Measurements from ENCODE around the gene RSPH9. TPM values are rescaled to one million over a fixed set of nuclear protein-coding genes. Genes with fewer than 3 reads are reported as not detected.

The RSPH9 gene
- total RNA-seq, 2 donors from 2014 or later: not detected

DNA sequence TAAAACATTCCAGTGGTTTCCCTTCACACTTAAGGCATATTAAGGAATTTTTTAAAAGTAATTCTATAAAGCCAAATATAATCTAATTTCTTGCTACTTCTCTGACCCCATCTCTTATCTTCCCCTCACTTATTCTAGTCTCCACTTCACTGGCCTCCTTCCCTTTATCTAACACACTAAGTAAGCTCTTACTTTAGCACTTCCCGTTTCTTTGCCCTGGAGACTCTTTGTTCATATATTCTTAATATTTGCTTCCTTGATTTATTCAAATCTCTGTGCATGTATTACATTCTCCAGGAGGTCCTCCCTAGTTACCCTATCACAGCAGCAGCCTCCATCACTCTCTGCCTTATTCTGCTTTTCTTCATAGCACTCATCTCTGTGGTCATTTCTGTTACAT lies 36.0 kb upstream of the RSPH9 start:
- H3K36me3 ChIP-seq: peaks cover 17% of the 10 kb centered on the region

DNA sequence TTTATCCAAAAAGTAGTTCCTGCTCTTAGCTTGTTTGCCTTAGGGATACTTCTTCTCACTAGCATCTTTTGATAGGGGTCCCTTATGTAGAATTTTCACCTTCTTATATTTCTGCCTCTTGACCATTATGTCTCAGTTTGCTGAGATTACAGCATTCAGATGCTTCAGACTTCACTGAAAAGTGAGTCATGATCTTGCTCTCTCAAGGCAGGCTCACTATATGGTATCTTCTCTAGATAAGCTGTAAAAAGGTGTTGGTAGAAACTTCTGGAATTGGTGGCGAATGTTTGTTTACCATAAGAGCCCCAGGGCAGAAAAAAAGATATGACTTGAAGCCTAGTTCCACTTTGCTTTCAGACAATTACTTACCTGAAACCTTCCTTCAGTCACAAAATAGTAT lies 35.4 kb upstream of the RSPH9 start:
- Histone ChIP-seq H3K4me1 (ENCODE audit: control insufficient read depth in 1 of 2, low read depth in 2 of 2) (no peaks in the 10 kb centered on the region), H3K9me3 (no peaks in the 10 kb centered on the region), H3K27me3 (replicated peaks; ENCODE audit: insufficient read depth) (no peaks in the 10 kb centered on the region), H3K4me3 (no peak overlapping the region), H3K27ac (no peak overlapping the region), H3K36me3 (peaks cover 20% of the 10 kb centered on the region)
- DNase-seq (ENCODE audit: low spot score) (no peak), ATAC-seq (ENCODE audit: insufficient number of reproducible peaks, low FRiP score, low read depth) (no peak)
- TF ChIP-seq CTCF (IDR thresholded peaks at IDR 0.05): no peak

More for the DNA sequence above, 36.0 kb upstream of the RSPH9 start:
- ATAC-seq (ENCODE audit: insufficient number of reproducible peaks, low FRiP score, low read depth) (no peak), DNase-seq (ENCODE audit: low spot score) (no peak)
- no peak overlapping the region for H3K4me3 ChIP-seq
- H3K27me3 ChIP-seq (replicated peaks; ENCODE audit: insufficient read depth): no peaks in the 10 kb centered on the region
- no peaks in the 10 kb centered on the region for H3K4me1 ChIP-seq (ENCODE audit: control insufficient read depth in 1 of 2, low read depth in 2 of 2)
- no peak overlapping the region for H3K27ac ChIP-seq
- no peaks in the 10 kb centered on the region for H3K9me3 ChIP-seq
- no peak for TF ChIP-seq CTCF (IDR thresholded peaks at IDR 0.05)

DNA sequence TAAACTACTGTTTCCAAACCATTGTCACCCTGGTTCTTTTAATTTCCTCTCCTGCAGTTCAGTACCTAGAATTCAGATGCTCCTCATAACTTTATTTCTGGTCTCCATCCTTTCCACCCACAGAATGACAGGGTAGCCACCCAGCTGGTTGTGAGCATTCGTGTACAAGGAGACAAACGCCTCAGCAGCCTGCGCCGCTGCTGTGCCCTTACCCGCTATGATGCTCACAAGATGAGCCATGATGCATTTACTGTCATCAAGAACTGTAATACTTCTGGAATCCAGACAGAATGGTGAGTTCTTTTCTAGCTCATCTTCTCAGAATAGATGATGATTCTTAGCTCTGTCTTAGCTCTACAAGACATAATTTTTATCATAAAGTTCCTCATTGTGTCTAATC lies 34.4 kb upstream of the RSPH9 start:
- no peaks in the 10 kb centered on the region for H3K27me3 ChIP-seq (replicated peaks; ENCODE audit: insufficient read depth)
- H3K4me3 ChIP-seq: no peak overlapping the region
- no peaks in the 10 kb centered on the region for H3K4me1 ChIP-seq (ENCODE audit: control insufficient read depth in 1 of 2, low read depth in 2 of 2)
- no peak for DNase-seq (ENCODE audit: low spot score)
- H3K9me3 ChIP-seq: no peaks in the 10 kb centered on the region
- H3K36me3 ChIP-seq: peaks cover 16% of the 10 kb centered on the region
- no peak for ATAC-seq (ENCODE audit: insufficient number of reproducible peaks, low FRiP score, low read depth)
- TF ChIP-seq CTCF (IDR thresholded peaks at IDR 0.05): no peak
- no peak overlapping the region for H3K27ac ChIP-seq

- ATAC-seq (ENCODE audit: insufficient number of reproducible peaks, low FRiP score, low read depth) (no peak), DNase-seq (ENCODE audit: low spot score) (no peak)
- Histone ChIP-seq H3K9me3 (no peaks in the 10 kb centered on the region), H3K4me1 (ENCODE audit: control insufficient read depth in 1 of 2, low read depth in 2 of 2) (no peaks in the 10 kb centered on the region), H3K27me3 (replicated peaks; ENCODE audit: insufficient read depth) (no peaks in the 10 kb centered on the region), H3K4me3 (no peak overlapping the region), H3K36me3 (peaks cover 16% of the 10 kb centered on the region), H3K27ac (no peak overlapping the region)
- no peak for TF ChIP-seq CTCF (IDR thresholded peaks at IDR 0.05)
These were observed 31.0 kb upstream of the RSPH9 start for GRCh38 chr6:43613721-43614395.

- no peaks in the 10 kb centered on the region for H3K4me1 ChIP-seq (ENCODE audit: control insufficient read depth in 1 of 2, low read depth in 2 of 2)
- H3K36me3 ChIP-seq: peaks cover 16% of the 10 kb centered on the region
- H3K9me3 ChIP-seq: no peaks in the 10 kb centered on the region
- DNase-seq (ENCODE audit: low spot score) (no peak), ATAC-seq (ENCODE audit: insufficient number of reproducible peaks, low FRiP score, low read depth) (no peak)
- H3K27ac ChIP-seq: no peak overlapping the region
- no peak for TF ChIP-seq CTCF (IDR thresholded peaks at IDR 0.05)
- H3K27me3 ChIP-seq (replicated peaks; ENCODE audit: insufficient read depth): no peaks in the 10 kb centered on the region
- H3K4me3 ChIP-seq: no peak overlapping the region
These were observed 30.5 kb upstream of the RSPH9 start for GRCh38 chr6:43614396-43614730.
